Osteocyte (in vitro differentiated cells): ENCODE data around the gene SIPA1L3. TPM values are rescaled to one million over a fixed set of nuclear protein-coding genes. Genes with fewer than 3 reads are reported as not detected.

Experiments used
- DNase-seq: peaks from one replicate; pipeline ENCODE4 v3.0.0; 2021; ENCODE audit warnings: mixed read lengths; ENCODE audit not compliant: unreplicated experiment; ENCODE audit errors: extremely low spot score
- H3K27ac Mint-ChIP-seq: one replicate; pipeline ENCODE4 v1.8.0; 2021; ENCODE audit warnings: mild to moderate bottlenecking, mixed read lengths; ENCODE audit not compliant: unreplicated experiment
- H3K27me3 Mint-ChIP-seq: one replicate; pipeline ENCODE4 v1.8.0; 2021; ENCODE audit warnings: mixed read lengths; ENCODE audit not compliant: unreplicated experiment
- H3K36me3 Mint-ChIP-seq: one replicate; pipeline ENCODE4 v1.8.0; 2021; ENCODE audit warnings: mixed read lengths; ENCODE audit not compliant: unreplicated experiment
- H3K4me1 Mint-ChIP-seq: one replicate; pipeline ENCODE4 v1.8.0; 2021; ENCODE audit warnings: mixed read lengths; ENCODE audit not compliant: unreplicated experiment
- H3K4me3 Mint-ChIP-seq: one replicate; pipeline ENCODE4 v1.8.0; 2021; ENCODE audit warnings: mild to moderate bottlenecking, moderate library complexity, mixed read lengths; ENCODE audit not compliant: unreplicated experiment
- H3K9me3 Mint-ChIP-seq: one replicate; pipeline ENCODE4 v1.8.0; 2021; ENCODE audit warnings: mixed read lengths; ENCODE audit not compliant: unreplicated experiment
- CTCF ChIP-seq: fragments of 200-600 bp; sonication (generic); IDR thresholded peaks from 2 replicates; pipeline ENCODE4 v1.5.0; 2021; ENCODE audit warnings: antibody characterized with exemption, mild to moderate bottlenecking, moderate library complexity
- total RNA-seq: library from RNA; stranded (reverse); gene quantifications from 2 replicates; pipeline ENCODE4 v1.2.1, GENCODE V29; 2021

Gene SIPA1L3
- total RNA-seq, 1 donor from 2014 or later = 27.1 TPM

GRCh38 chr19:38206006-38206745, 299.2 kb downstream of the SIPA1L3 start:
- H3K4me1 Mint-ChIP-seq = peaks cover 18% of the 10 kb centered on the region
- H3K9me3 Mint-ChIP-seq = no peaks in the 10 kb centered on the region
- H3K4me3 Mint-ChIP-seq = no peak overlapping the region
- H3K27ac Mint-ChIP-seq = no peak overlapping the region
- peaks cover 8% of the 10 kb centered on the region for H3K36me3 Mint-ChIP-seq
- TF ChIP-seq CTCF = no peak
- DNase-seq = no peak
- peaks cover 8% of the 10 kb centered on the region for H3K27me3 Mint-ChIP-seq

- H3K9me3 Mint-ChIP-seq = no peaks in the 10 kb centered on the region
- no peak for TF ChIP-seq CTCF
- H3K27me3 Mint-ChIP-seq = peaks cover 8% of the 10 kb centered on the region
- H3K4me1 Mint-ChIP-seq = peaks cover 18% of the 10 kb centered on the region
- H3K27ac Mint-ChIP-seq = no peak overlapping the region
- no peak overlapping the region for H3K4me3 Mint-ChIP-seq
- H3K36me3 Mint-ChIP-seq = peaks cover 4% of the 10 kb centered on the region
- no peak for DNase-seq
Measured at GRCh38 chr19:38206928-38207327, 299.9 kb downstream of the SIPA1L3 start.

GRCh38 chr19:38207543-38207942, 300.5 kb downstream of the SIPA1L3 start:
- H3K9me3 Mint-ChIP-seq = no peaks in the 10 kb centered on the region

GRCh38 chr19:38208571-38208970, 301.6 kb downstream of the SIPA1L3 start:
- H3K27me3 Mint-ChIP-seq = peaks cover 8% of the 10 kb centered on the region
- DNase-seq = no peak
- no peak overlapping the region for H3K27ac Mint-ChIP-seq
- H3K4me1 Mint-ChIP-seq = peaks cover 18% of the 10 kb centered on the region
- H3K4me3 Mint-ChIP-seq = no peak overlapping the region
- H3K36me3 Mint-ChIP-seq = no peaks in the 10 kb centered on the region
- no peaks in the 10 kb centered on the region for H3K9me3 Mint-ChIP-seq
- TF ChIP-seq CTCF = no peak

More at GRCh38 chr19:38207543-38207942, 300.5 kb downstream of the SIPA1L3 start:
- peaks cover 3% of the 10 kb centered on the region for H3K36me3 Mint-ChIP-seq
- no peak for TF ChIP-seq CTCF
- DNase-seq = no peak
- H3K27ac Mint-ChIP-seq = no peak overlapping the region
- peaks cover 18% of the 10 kb centered on the region for H3K4me1 Mint-ChIP-seq
- peaks cover 8% of the 10 kb centered on the region for H3K27me3 Mint-ChIP-seq
- no peak overlapping the region for H3K4me3 Mint-ChIP-seq

GRCh38 chr19:38209152-38209551, 302.1 kb downstream of the SIPA1L3 start:
- no peaks in the 10 kb centered on the region for H3K36me3 Mint-ChIP-seq
- H3K4me1 Mint-ChIP-seq = peaks cover 20% of the 10 kb centered on the region
- TF ChIP-seq CTCF = no peak
- DNase-seq = no peak
- H3K4me3 Mint-ChIP-seq = peak overlapping the region; percentile 59
- no peak overlapping the region for H3K27ac Mint-ChIP-seq
- H3K27me3 Mint-ChIP-seq = peaks cover 8% of the 10 kb centered on the region
- H3K9me3 Mint-ChIP-seq = no peaks in the 10 kb centered on the region
